HepG2 (cell line): ENCODE data around the gene VSIG10L. TPM values are rescaled to one million over a fixed set of nuclear protein-coding genes. Genes with fewer than 3 reads are reported as not detected.

ENCODE experiments used
- CENPBD1 ChIP-seq: sonication (generic); formaldehyde crosslinking; IDR thresholded peaks from 2 replicates; pipeline ENCODE4 v1.8.0; 2022; ENCODE audit warnings: missing genetic modification reagents, low read depth, mild to moderate bottlenecking, borderline replicate concordance
- DMTF1 ChIP-seq: sonication (generic); formaldehyde crosslinking; IDR thresholded peaks from 2 replicates; pipeline ENCODE4 v1.4.0; 2020; ENCODE audit warnings: mild to moderate bottlenecking, missing genetic modification reagents
- LCORL ChIP-seq, 2 experiments: fragments of 450-650 bp in 1 of 2; sonication (generic) in 1 of 2; formaldehyde crosslinking in 1 of 2; IDR thresholded peaks; 2 replicates each; pipeline versions ENCODE4 v1.5.0 to v1.6.1; 2017 to 2020; ENCODE audit warnings: antibody characterized with exemption in 1 of 2, missing genetic modification reagents in 1 of 2
- MAX ChIP-seq: IDR thresholded peaks from 2 replicates; pipeline ENCODE4 v1.6.1; 2012; ENCODE audit warnings: inconsistent platforms
- MNT ChIP-seq: fragments of 450-650 bp; IDR thresholded peaks from 2 replicates; pipeline ENCODE4 v1.6.1; 2016
- POLR2A ChIP-seq, 2 experiments: IDR thresholded peaks; 2 replicates each; pipeline ENCODE4 v1.6.1; 2011; ENCODE audit warnings: low read depth in 2 of 2, low read length in 2 of 2, mild to moderate bottlenecking in 1 of 2, moderate library complexity in 1 of 2; ENCODE audit not compliant: insufficient read depth in 1 of 2
- PRDM15 ChIP-seq: sonication (generic); formaldehyde crosslinking; IDR thresholded peaks from 2 replicates; pipeline ENCODE4 v1.4.0; 2020; ENCODE audit warnings: missing genetic modification reagents
- PRDM4 ChIP-seq: sonication (generic); formaldehyde crosslinking; IDR thresholded peaks from 2 replicates; pipeline ENCODE4 v1.9.0; 2021; ENCODE audit warnings: missing genetic modification reagents, borderline replicate concordance
- REL ChIP-seq: sonication (generic); formaldehyde crosslinking; conservative IDR thresholded peaks from 2 replicates; pipeline ENCODE4 v1.8.0; 2022; ENCODE audit warnings: mild to moderate bottlenecking, missing genetic modification reagents, moderate library complexity
- SALL2 ChIP-seq: sonication (generic); formaldehyde crosslinking; IDR thresholded peaks from 2 replicates; pipeline ENCODE4 v1.8.1; 2023; ENCODE audit warnings: mild to moderate bottlenecking, missing genetic modification reagents, inconsistent platforms
- TARDBP ChIP-seq: sonication (generic); formaldehyde crosslinking; IDR thresholded peaks from 2 replicates; pipeline ENCODE4 v1.8.0; 2022; ENCODE audit warnings: mild to moderate bottlenecking, missing genetic modification reagents
- TERF1 ChIP-seq: sonication (generic); formaldehyde crosslinking; IDR thresholded peaks from 2 replicates; pipeline ENCODE4 v1.8.0; 2022; ENCODE audit warnings: mild to moderate bottlenecking, missing genetic modification reagents, moderate library complexity
- TMF1 ChIP-seq: sonication (generic); formaldehyde crosslinking; IDR thresholded peaks from 2 replicates; pipeline ENCODE4 v1.8.1; 2022; ENCODE audit warnings: low read depth, missing genetic modification reagents
- XRCC5 ChIP-seq: fragments of 200-400 bp; formaldehyde crosslinking; optimal IDR thresholded peaks from 2 replicates; pipeline ENCODE3; 2017; ENCODE audit warnings: mild to moderate bottlenecking, low read length
- ZFAT ChIP-seq: sonication (generic); formaldehyde crosslinking; conservative IDR thresholded peaks from 2 replicates; pipeline ENCODE4 v1.8.1; 2023; ENCODE audit warnings: missing genetic modification reagents, inconsistent platforms
- ZIK1 ChIP-seq: sonication (generic); formaldehyde crosslinking; IDR thresholded peaks from 2 replicates; pipeline ENCODE4 v1.5.0; 2020; ENCODE audit warnings: mild to moderate bottlenecking, low read depth, missing genetic modification reagents, borderline replicate concordance
- ZKSCAN5 ChIP-seq: sonication (generic); formaldehyde crosslinking; IDR thresholded peaks from 2 replicates; pipeline ENCODE4 v1.5.1; 2020; ENCODE audit warnings: mild to moderate bottlenecking, missing genetic modification reagents
- polyA plus RNA-seq, 8 experiments: library from polyadenylated mRNA; depleted of rRNA in 3 of 8; stranded (reverse) in 7 of 8; unstranded in 1 of 8; fragments of >200 nt; fragmentation: Illumina TruSeq in 4 of 8; extraction: Trizol in 4 of 8; gene quantifications; 2 replicates each; pipeline versions ENCODE4 v1.2.1 to v1.2.3, GENCODE V29; 2011 to 2016; ENCODE audit warnings: low read depth in 4 of 8, missing spikeins in 1 of 8, mixed read lengths in 1 of 8; ENCODE audit not compliant: insufficient read depth in 1 of 8
- total RNA-seq, 5 experiments: library from RNA; depleted of rRNA; stranded (reverse); fragments of >200 nt; fragmentation: Illumina TruSeq; extraction: Trizol; gene quantifications; 2 replicates each; pipeline ENCODE4 v1.2.3, GENCODE V29; 2016; ENCODE audit warnings: low read depth in 1 of 5

Gene VSIG10L
- total and polyA plus RNA-seq, 2 of the 13 experiments (the other 11 are each of a cell fraction or from before 2014, with no cell fraction given), result 2.7 to 8.5 TPM

GRCh38 chr19:51354742-51355148 lies 12.8 kb upstream of the VSIG10L start (continued):
- TF ChIP-seq ZKSCAN5 (CRISPR knock-in tag) (no peak), MAX (peak; percentile 39; the same call in 1 of the 2 replicates), TERF1 (CRISPR knock-in tag) (no peak), ZFAT (CRISPR knock-in tag) (no peak), TMF1 (no peak), SALL2 (CRISPR knock-in tag) (no peak), XRCC5 (peak; percentile 5), REL (no peak), LCORL (IDR thresholded peaks at IDR 0.05) (no peak), LCORL (CRISPR knock-in tag; IDR thresholded peaks at IDR 0.05) (peak; percentile 54), POLR2A (IDR thresholded peaks at IDR 0.05; ENCODE audit: insufficient read depth in 1 of 2, low read depth in 2 of 2, low read length in 2 of 2) (no peak; a peak in 2 of 4 replicates), DMTF1 (CRISPR knock-in tag) (no peak), PRDM4 (no peak), ZIK1 (CRISPR knock-in tag) (no peak), PRDM15 (CRISPR knock-in tag) (no peak), CENPBD1 (no peak), TARDBP (CRISPR knock-in tag) (peak; percentile 68; the same call in 1 of the 2 replicates), MNT (no peak)
